ENCODE measurements around the gene MAP3K8.
"Not testable (repeated sequence)": the region's sequence is repeated elsewhere in the genome, so short reads cannot be mapped to it uniquely, and the experiment has no call there.

Gene MAP3K8

DNA sequence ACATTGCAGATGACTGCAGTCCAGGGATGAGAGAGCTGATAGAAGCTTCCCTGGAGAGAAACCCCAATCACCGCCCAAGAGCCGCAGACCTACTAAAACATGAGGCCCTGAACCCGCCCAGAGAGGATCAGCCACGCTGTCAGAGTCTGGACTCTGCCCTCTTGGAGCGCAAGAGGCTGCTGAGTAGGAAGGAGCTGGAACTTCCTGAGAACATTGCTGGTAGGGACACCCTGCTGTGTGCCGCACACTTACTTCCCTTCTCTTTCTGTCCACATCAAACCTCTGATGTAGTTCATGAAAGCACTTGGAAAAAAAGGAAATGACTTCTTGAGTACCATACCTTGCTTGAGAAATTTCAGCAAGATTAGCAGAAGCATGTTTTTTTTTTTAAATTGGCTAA lies 25.3 kb downstream of the MAP3K8 start:
- H3K4me1 ChIP-seq (ENCODE audit: control insufficient read depth, insufficient read depth, low read length), result peaks cover 13% of the 10 kb centered on the region
- no peak overlapping the region for H3K4me3 ChIP-seq (ENCODE audit: low read length)
- H3K9ac ChIP-seq (ENCODE audit: low read length), result no peak overlapping the region
- peaks cover 23% of the 10 kb centered on the region for H3K36me3 ChIP-seq (ENCODE audit: control insufficient read depth, insufficient read depth, low read length)
- no peak overlapping the region for H3K27ac ChIP-seq (ENCODE audit: low read depth, low read length)
- no peaks in the 10 kb centered on the region for H3K27me3 ChIP-seq (ENCODE audit: control insufficient read depth, insufficient read depth, low read length)

DNA sequence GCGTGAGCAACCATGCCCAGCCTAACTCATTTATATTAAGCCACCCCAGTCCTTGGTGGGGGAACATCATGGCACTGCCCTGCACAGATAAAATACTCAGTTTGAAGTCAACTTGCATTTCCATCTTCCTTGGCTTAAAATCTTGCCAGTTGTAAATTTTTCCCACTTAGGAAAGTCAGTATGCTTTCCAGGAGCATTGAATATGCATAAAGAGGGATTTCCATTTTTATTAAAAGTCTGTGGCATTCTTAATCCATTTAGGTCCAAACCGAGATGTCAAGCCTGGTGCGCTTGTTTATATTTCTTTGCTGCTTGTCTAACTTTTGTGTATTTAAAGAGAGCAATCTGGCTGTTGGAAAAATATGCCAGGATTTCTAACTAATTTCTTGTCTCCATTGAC lies 26.1 kb downstream of the MAP3K8 start:
- Histone ChIP-seq H3K36me3 (ENCODE audit: control insufficient read depth, insufficient read depth, low read length) (peaks cover 23% of the 10 kb centered on the region), H3K9ac (ENCODE audit: low read length) (no peak overlapping the region), H3K27ac (ENCODE audit: low read depth, low read length) (no peak overlapping the region), H3K4me1 (ENCODE audit: control insufficient read depth, insufficient read depth, low read length) (peaks cover 12% of the 10 kb centered on the region), H3K4me3 (ENCODE audit: low read length) (no peak overlapping the region), H3K27me3 (ENCODE audit: control insufficient read depth, insufficient read depth, low read length) (no peaks in the 10 kb centered on the region)

DNA sequence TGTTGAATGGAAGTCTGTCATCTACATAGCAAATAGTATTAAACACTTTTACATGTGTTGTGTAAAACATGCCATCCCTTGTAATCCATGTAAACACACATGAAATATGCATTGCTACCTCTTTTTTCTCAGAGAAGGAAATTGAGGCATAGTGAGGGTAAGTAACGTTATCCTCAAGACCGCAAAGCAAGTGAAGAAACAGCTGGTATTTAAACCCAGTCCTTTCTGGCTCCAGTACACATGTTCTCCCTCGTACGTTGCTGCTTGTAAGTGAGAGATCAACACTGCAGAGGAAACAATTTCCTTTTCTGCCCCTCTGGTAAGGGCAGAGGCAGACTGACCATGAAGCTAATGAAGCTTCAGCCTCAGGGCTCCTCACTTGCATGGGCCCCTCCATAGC lies 28.5 kb downstream of the MAP3K8 start:
- Histone ChIP-seq H3K9ac (ENCODE audit: low read length) (no peak overlapping the region), H3K4me3 (ENCODE audit: low read length) (no peak overlapping the region), H3K27me3 (ENCODE audit: control insufficient read depth, insufficient read depth, low read length) (no peaks in the 10 kb centered on the region), H3K27ac (ENCODE audit: low read depth, low read length) (no peak overlapping the region), H3K36me3 (ENCODE audit: control insufficient read depth, insufficient read depth, low read length) (peaks cover 23% of the 10 kb centered on the region), H3K4me1 (ENCODE audit: control insufficient read depth, insufficient read depth, low read length) (peaks cover 4% of the 10 kb centered on the region)

DNA sequence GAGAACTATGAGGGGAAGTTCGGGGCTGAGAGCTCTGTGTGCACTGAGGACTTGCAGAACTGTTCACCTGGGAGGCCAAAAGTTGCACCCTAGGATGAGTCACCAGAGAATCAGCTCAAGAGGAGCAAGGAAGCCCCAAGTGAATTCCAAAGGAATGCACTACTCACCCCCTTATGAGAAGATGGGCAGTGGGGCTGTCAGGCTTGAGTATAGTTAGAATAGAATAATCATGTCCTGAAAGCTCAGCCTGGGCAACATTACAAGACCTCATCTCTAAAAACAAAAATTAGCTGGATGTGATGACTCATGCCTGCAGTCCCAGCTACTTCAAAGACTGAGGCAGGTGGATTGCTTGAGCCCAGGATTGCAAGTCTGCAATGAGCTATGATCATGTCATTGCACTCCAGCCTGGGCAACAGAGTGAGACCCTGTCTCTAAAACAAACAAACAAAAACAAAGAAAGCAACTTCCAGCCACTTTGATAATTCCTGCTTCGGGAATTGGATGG lies 30.0 kb downstream of the MAP3K8 start:
- no peak overlapping the region for H3K27ac ChIP-seq (ENCODE audit: low read depth, low read length)

DNA sequence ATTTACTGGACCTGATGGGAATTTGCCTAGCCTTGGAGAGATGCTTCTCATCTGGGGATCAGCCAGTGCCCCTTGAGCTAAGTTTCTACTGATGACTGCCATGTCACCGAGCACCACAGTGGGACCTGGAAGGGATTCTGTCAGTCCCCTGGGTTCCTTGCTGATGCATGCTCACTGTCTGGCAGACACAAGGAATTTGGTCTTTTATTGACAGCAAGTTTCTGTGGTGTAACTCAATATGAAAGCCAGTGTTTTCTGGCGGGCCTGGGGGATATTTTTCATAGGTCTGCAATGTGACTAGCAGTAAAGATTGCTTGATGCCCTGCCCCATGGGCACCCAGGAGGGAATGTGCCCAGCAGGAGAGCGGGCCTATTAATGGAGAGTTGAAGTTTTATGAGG lies 30.7 kb downstream of the MAP3K8 start:
- H3K4me3 ChIP-seq (ENCODE audit: low read length), result no peak overlapping the region
- peaks cover 11% of the 10 kb centered on the region for H3K36me3 ChIP-seq (ENCODE audit: control insufficient read depth, insufficient read depth, low read length)
- peaks cover 4% of the 10 kb centered on the region for H3K4me1 ChIP-seq (ENCODE audit: control insufficient read depth, insufficient read depth, low read length)
- no peak overlapping the region for H3K27ac ChIP-seq (ENCODE audit: low read depth, low read length)
- H3K27me3 ChIP-seq (ENCODE audit: control insufficient read depth, insufficient read depth, low read length), result no peaks in the 10 kb centered on the region
- no peak overlapping the region for H3K9ac ChIP-seq (ENCODE audit: low read length)

More for the DNA sequence above, 30.0 kb downstream of the MAP3K8 start:
- Histone ChIP-seq H3K4me3 (ENCODE audit: low read length) (no peak overlapping the region), H3K27me3 (ENCODE audit: control insufficient read depth, insufficient read depth, low read length) (no peaks in the 10 kb centered on the region), H3K4me1 (ENCODE audit: control insufficient read depth, insufficient read depth, low read length) (peaks cover 4% of the 10 kb centered on the region), H3K9ac (ENCODE audit: low read length) (no peak overlapping the region), H3K36me3 (ENCODE audit: control insufficient read depth, insufficient read depth, low read length) (peaks cover 16% of the 10 kb centered on the region)

DNA sequence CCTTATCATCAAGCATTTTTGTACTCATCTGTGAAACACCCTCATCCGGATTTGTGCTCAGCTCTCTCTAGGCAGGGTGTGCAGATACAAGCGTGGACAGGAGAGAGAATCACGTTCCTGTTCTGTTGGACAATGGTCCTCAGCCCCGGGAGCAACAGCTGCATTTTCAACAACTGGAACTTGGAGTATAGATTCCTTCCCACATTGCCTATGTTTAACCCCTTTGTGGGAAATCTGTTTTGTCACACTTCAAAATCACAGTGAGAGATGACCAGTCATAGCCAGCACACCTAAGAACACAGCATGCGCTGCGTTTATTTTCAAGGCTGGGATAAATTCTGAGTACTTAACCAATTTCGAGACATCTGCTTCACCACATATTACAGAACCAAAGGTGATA lies 32.5 kb downstream of the MAP3K8 start:
- Histone ChIP-seq H3K27me3 (ENCODE audit: control insufficient read depth, insufficient read depth, low read length) (no peaks in the 10 kb centered on the region), H3K4me1 (ENCODE audit: control insufficient read depth, insufficient read depth, low read length) (peaks cover 4% of the 10 kb centered on the region), H3K9ac (ENCODE audit: low read length) (no peak overlapping the region), H3K36me3 (ENCODE audit: control insufficient read depth, insufficient read depth, low read length) (no peaks in the 10 kb centered on the region), H3K4me3 (ENCODE audit: low read length) (no peak overlapping the region), H3K27ac (ENCODE audit: low read depth, low read length) (no peak overlapping the region)

DNA sequence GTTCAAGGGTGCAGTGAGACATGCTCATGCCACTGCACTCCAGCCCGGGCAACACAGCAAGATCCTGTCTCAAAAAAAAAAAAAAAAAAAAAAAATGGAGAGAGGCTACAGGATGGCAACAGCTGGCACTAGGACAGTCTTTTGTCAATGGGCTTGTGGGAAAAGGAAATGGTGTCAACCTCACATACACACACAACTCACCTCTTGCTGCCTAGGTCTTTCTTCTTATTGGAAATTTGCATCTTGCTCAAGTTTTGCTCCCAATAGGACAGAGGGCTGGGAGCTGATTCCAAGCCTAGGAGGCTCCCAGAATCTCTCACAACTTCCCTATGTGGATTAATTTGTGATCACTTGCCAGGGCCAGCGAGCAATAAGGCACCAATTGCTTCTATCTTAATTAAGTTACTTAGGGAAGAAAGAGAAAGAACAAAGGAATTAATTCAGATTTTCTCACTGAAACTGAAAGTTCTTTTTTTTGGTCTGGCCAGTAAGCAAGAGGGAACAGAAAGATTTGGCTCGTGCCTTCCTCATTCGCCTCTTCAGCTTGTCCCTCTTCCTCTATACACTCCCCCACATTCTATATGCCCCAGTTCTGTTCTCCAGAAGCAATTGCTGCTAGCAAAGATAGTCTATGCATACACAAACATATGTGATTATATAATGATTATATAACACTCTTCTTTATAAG lies 33.8 kb downstream of the MAP3K8 start:
- no peaks in the 10 kb centered on the region for H3K36me3 ChIP-seq (ENCODE audit: control insufficient read depth, insufficient read depth, low read length)
- H3K27ac ChIP-seq (ENCODE audit: low read depth, low read length), result no peak overlapping the region
- H3K27me3 ChIP-seq (ENCODE audit: control insufficient read depth, insufficient read depth, low read length), result no peaks in the 10 kb centered on the region
- no peak overlapping the region for H3K9ac ChIP-seq (ENCODE audit: low read length)
- H3K4me3 ChIP-seq (ENCODE audit: low read length), result no peak overlapping the region
- H3K4me1 ChIP-seq (ENCODE audit: control insufficient read depth, insufficient read depth, low read length), result peaks cover 4% of the 10 kb centered on the region

DNA sequence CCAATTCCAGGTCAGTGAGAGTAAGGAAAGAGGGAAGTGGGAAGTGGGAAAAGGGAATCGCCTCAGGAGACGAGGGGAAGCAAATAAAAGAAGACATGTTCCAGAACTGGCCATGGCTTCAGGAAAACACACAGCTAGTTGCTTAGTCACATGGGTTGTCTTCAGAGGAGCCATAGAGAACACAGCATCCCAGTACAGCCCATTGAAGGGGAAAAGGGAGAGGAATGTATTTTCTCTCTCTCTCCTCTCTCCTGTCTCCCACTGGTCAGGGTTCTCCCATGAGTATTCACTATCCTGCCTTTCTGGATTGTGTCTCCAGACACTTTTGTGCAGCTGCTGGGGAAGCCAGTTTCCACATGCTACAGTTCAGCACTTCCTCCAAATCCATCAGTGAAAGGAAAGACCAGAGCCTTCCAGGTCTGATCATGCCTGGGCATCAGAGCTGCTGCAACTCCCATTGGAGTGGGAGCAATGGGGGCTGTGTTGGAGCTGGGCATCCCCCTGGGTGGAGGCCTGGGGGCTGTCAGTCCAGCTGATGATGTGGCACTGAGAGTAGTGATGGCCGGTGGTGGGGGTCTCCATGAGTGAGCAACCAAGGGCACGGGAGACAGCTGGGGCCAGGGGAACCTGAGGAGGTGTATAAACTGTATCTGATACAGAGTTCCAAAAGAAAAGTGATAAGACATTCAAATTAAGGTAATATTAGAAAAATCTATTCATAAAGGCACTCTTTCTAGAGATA lies 38.6 kb downstream of the MAP3K8 start:
- no peaks in the 10 kb centered on the region for H3K4me1 ChIP-seq (ENCODE audit: control insufficient read depth, insufficient read depth, low read length)
- no peak overlapping the region for H3K4me3 ChIP-seq (ENCODE audit: low read length)
- no peaks in the 10 kb centered on the region for H3K36me3 ChIP-seq (ENCODE audit: control insufficient read depth, insufficient read depth, low read length)
- H3K9ac ChIP-seq (ENCODE audit: low read length), result no peak overlapping the region
- no peaks in the 10 kb centered on the region for H3K27me3 ChIP-seq (ENCODE audit: control insufficient read depth, insufficient read depth, low read length)
- H3K27ac ChIP-seq (ENCODE audit: low read depth, low read length), result no peak overlapping the region

DNA sequence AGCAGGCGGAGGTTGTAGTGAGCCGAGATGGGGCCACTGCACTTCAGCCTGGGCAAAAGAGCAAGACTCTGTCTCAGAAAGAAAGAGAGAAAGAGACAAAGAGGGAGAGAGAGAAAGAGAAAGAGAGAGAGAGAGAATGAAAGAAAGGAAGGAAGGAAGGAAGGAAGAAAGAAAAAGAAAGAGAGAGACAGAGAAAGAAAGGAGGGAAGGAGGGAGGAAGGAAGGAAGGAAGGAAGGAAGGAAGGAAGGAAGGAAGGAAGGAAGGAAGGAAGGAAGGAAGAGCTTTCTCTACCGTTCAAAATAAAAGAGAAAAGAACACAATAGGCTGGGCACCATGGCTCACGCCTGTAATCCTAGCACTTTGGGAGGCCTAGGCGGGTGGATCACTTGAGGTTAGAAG lies 41.5 kb downstream of the MAP3K8 start:
- H3K4me1 ChIP-seq (ENCODE audit: control insufficient read depth, insufficient read depth, low read length); H3K27ac ChIP-seq (ENCODE audit: low read depth, low read length); H3K4me3 ChIP-seq (ENCODE audit: low read length); H3K9ac ChIP-seq (ENCODE audit: low read length); H3K27me3 ChIP-seq (ENCODE audit: control insufficient read depth, insufficient read depth, low read length); H3K36me3 ChIP-seq (ENCODE audit: control insufficient read depth, insufficient read depth, low read length): not testable (repeated sequence)

DNA sequence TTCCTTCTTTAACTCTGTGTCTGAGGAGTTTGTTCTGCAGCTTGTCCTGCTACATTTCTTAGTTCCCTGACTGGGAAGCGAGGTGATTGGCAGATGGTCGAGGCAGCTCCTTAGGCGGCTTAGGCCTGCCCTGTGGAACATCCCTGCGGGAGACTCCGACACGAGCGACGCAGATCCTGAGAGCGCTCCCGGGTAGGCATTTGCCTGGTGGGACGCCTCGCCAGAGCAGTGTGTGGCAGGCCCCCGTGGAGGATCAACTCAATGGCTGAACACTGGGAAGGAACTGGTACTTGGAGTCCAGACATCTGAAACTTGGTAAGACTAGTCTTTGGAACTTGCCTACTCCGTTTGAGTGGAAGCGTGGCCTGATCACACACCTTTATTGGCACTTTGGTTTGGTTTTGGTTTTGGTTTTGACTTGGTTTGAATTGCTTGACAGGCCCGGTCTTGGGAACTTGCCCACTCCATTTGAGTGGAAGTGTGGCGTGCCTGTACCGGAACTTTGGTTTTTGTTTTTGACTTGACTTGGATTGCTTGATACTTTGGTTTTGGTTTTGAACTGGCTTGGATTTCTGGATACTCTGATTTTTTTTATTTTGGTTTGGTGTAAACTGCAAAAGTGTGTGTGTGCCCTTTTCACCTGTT lies 42.6 kb downstream of the MAP3K8 start:
- Histone ChIP-seq H3K4me3 (ENCODE audit: low read length) (no peak overlapping the region), H3K27me3 (ENCODE audit: control insufficient read depth, insufficient read depth, low read length) (no peaks in the 10 kb centered on the region), H3K4me1 (ENCODE audit: control insufficient read depth, insufficient read depth, low read length) (no peaks in the 10 kb centered on the region), H3K36me3 (ENCODE audit: control insufficient read depth, insufficient read depth, low read length) (no peaks in the 10 kb centered on the region), H3K27ac (ENCODE audit: low read depth, low read length) (no peak overlapping the region), H3K9ac (ENCODE audit: low read length) (no peak overlapping the region)

DNA sequence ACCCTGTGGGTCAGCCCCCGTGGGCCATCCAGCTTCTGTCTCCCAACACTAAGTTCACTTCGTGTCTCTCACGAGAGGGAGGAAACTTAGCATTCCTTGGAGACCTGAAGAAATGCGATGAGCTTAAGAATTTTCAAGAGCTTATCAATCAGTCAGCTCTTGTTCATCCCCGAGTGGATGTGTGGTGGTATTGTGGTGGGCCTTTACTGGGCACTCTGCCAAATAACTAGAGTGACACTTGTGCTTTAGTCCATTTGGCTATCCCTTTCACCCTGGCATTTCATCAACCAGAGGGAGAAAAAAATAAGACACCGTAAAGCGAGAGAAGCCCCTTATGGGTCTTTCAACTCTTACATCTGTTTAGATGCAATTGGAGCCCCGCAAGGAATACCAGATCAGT lies 45.5 kb downstream of the MAP3K8 start:
- H3K4me3 ChIP-seq (ENCODE audit: low read length); H3K27ac ChIP-seq (ENCODE audit: low read depth, low read length); H3K27me3 ChIP-seq (ENCODE audit: control insufficient read depth, insufficient read depth, low read length); H3K9ac ChIP-seq (ENCODE audit: low read length); H3K4me1 ChIP-seq (ENCODE audit: control insufficient read depth, insufficient read depth, low read length); H3K36me3 ChIP-seq (ENCODE audit: control insufficient read depth, insufficient read depth, low read length): not testable (repeated sequence)

DNA sequence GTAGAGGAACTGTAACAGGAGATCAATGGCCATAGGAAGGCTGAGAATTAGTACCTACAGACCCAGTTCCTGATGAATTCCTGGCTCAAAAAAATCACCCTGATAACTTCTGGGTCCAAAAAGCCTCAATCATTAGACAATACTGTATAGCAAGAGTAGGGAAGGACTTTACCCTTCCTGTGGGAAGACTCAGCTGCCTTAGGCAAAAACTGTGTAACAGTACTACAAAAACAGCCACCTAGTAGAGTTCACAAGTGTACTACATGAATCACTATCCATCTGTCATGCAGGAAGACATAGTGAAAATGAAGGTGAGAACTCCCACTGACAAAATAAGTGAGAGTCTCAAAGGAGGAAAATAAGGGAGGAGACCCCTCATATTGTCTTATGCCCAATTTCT lies 47.6 kb downstream of the MAP3K8 start:
- Histone ChIP-seq H3K27me3 (ENCODE audit: control insufficient read depth, insufficient read depth, low read length) (no peaks in the 10 kb centered on the region), H3K36me3 (ENCODE audit: control insufficient read depth, insufficient read depth, low read length) (no peaks in the 10 kb centered on the region), H3K4me1 (ENCODE audit: control insufficient read depth, insufficient read depth, low read length) (no peaks in the 10 kb centered on the region), H3K27ac (ENCODE audit: low read depth, low read length) (no peak overlapping the region), H3K9ac (ENCODE audit: low read length) (no peak overlapping the region), H3K4me3 (ENCODE audit: low read length) (no peak overlapping the region)

All from rectal smooth muscle tissue (tissue), 1 donor.